IMR-90 (cell line): Measurements from ENCODE around the gene PCDH1. TPM values are rescaled to one million over a fixed set of nuclear protein-coding genes. Genes with fewer than 3 reads are reported as not detected.

Source experiments
- ATAC-seq: fragments of 200-7000 bp; cut with Tn5 transposase; 2 replicates; pipeline ENCODE4 v1.9.1; 2020; ENCODE audit warnings: low read depth, mild to moderate bottlenecking, moderate library complexity
- BruUV-seq: library from RNA; stranded (reverse); fragments of 400-500 nt; replicated peaks from 2 replicates; lab custom pipeline; 2021; lab: Mats Ljungman, UMichigan
- CTCF ChIA-PET: fragments of 300-600 bp; formaldehyde crosslinking; extraction: SDS; loops from one replicate; lab custom pipeline; 2021; ENCODE audit warnings: antibody characterized with exemption; lab: Yijun Ruan, JAX
- POLR2A ChIA-PET: fragments of 300-600 bp; sonication (Branson Sonifier 250); formaldehyde crosslinking; loops from one replicate; lab custom pipeline; 2022; ENCODE audit warnings: antibody characterized with exemption; ENCODE audit not compliant: unreplicated experiment; lab: Charles Lee
- DNase-seq: peaks from one replicate; pipeline ENCODE4 v3.0.0; 2013
- H2AFZ ChIP-seq: replicated peaks from 2 replicates; pipeline ENCODE3; 2013; ENCODE audit warnings: low read length, mild to moderate bottlenecking; ENCODE audit not compliant: poor library complexity
- H2AK5ac ChIP-seq: 2 replicates; pipeline ENCODE4 v1.6.1; 2013; ENCODE audit warnings: low read depth, low read length, inconsistent platforms
- H2AK9ac ChIP-seq: replicated peaks from 2 replicates; pipeline ENCODE3; 2013; ENCODE audit warnings: mild to moderate bottlenecking, low read depth, low read length, moderate library complexity; ENCODE audit not compliant: poor library complexity
- H2BK120ac ChIP-seq: 2 replicates; pipeline ENCODE4 v1.6.1; 2013; ENCODE audit warnings: low read depth, low read length, inconsistent platforms
- H2BK15ac ChIP-seq: 3 replicates; pipeline ENCODE4 v1.6.1; 2013; ENCODE audit warnings: low read depth, low read length, inconsistent platforms
- H2BK20ac ChIP-seq: 2 replicates; pipeline ENCODE4 v1.6.1; 2013; ENCODE audit warnings: low read depth, mild to moderate bottlenecking, inconsistent platforms, low read length, moderate library complexity
- H2BK5ac ChIP-seq: 2 replicates; pipeline ENCODE4 v1.6.1; 2013; ENCODE audit warnings: mild to moderate bottlenecking, low read depth, low read length, inconsistent platforms; ENCODE audit not compliant: poor library complexity, severe bottlenecking
- H3K14ac ChIP-seq: replicated peaks from 2 replicates; pipeline ENCODE4 v1.6.1; 2013; ENCODE audit warnings: low read depth, low read length, inconsistent platforms
- H3K18ac ChIP-seq: 2 replicates; pipeline ENCODE4 v1.6.1; 2013; ENCODE audit warnings: low read depth, low read length, control low read depth
- H3K23ac ChIP-seq: 2 replicates; pipeline ENCODE4 v1.6.1; 2013; ENCODE audit warnings: low read depth, low read length, inconsistent platforms
- H3K27ac ChIP-seq: 2 replicates; pipeline ENCODE4 v1.5.1; 2013; ENCODE audit warnings: mild to moderate bottlenecking, control low read depth, low read length; ENCODE audit not compliant: insufficient read depth
- H3K27me3 ChIP-seq: 2 replicates; pipeline ENCODE4 v1.6.1; 2013; ENCODE audit warnings: low read length; ENCODE audit not compliant: control insufficient read depth, insufficient read depth
- H3K36me3 ChIP-seq: 2 replicates; pipeline ENCODE4 v1.6.1; 2013; ENCODE audit warnings: low read length, mixed read lengths; ENCODE audit not compliant: control insufficient read depth, insufficient read depth
- H3K4ac ChIP-seq: 2 replicates; pipeline ENCODE4 v1.6.1; 2013; ENCODE audit warnings: low read depth, low read length, inconsistent platforms
- H3K4me1 ChIP-seq: 2 replicates; pipeline ENCODE4 v1.6.1; 2013; ENCODE audit warnings: low read length, mixed read lengths; ENCODE audit not compliant: control insufficient read depth, insufficient read depth
- H3K4me2 ChIP-seq: 2 replicates; pipeline ENCODE4 v1.6.1; 2013; ENCODE audit warnings: low read depth, mild to moderate bottlenecking, control low read depth, low read length, moderate library complexity
- H3K4me3 ChIP-seq: 2 replicates; pipeline ENCODE4 v1.5.1; 2013; ENCODE audit warnings: low read depth, mild to moderate bottlenecking, control low read depth, low read length, moderate library complexity; ENCODE audit not compliant: insufficient read depth
- H3K56ac ChIP-seq: 2 replicates; pipeline ENCODE4 v1.6.1; 2013; ENCODE audit warnings: low read length, inconsistent platforms; ENCODE audit not compliant: insufficient read depth; ENCODE audit errors: extremely low read depth
- H3K79me1 ChIP-seq, 2 experiments: 2 replicates each; pipeline ENCODE4 v1.6.1; 2013; ENCODE audit warnings: low read length in 2 of 2, inconsistent platforms in 1 of 2, low read depth in 1 of 2
- H3K9ac ChIP-seq: 2 replicates; pipeline ENCODE4 v1.6.1; 2013; ENCODE audit warnings: low read depth, low read length, control low read depth
- H3K9me1 ChIP-seq: 2 replicates; pipeline ENCODE4 v1.6.1; 2013; ENCODE audit warnings: low read length, inconsistent platforms; ENCODE audit not compliant: insufficient read depth
- H3K9me3 ChIP-seq: 2 replicates; pipeline ENCODE4 v1.6.1; 2013; ENCODE audit warnings: low read length; ENCODE audit not compliant: control insufficient read depth, insufficient read depth
- H4K20me1 ChIP-seq: 2 replicates; pipeline ENCODE4 v1.6.1; 2013; ENCODE audit warnings: low read length, inconsistent platforms; ENCODE audit not compliant: insufficient read depth
- H4K5ac ChIP-seq: 2 replicates; pipeline ENCODE4 v1.6.1; 2013; ENCODE audit warnings: mild to moderate bottlenecking, low read depth, low read length, control low read depth
- H4K8ac ChIP-seq, 2 experiments: 2 replicates each; pipeline ENCODE4 v1.6.1; 2013; ENCODE audit warnings: low read depth in 2 of 2, low read length in 2 of 2, control low read depth in 1 of 2, inconsistent platforms in 1 of 2
- H4K91ac ChIP-seq: 2 replicates; pipeline ENCODE4 v1.6.1; 2013; ENCODE audit warnings: low read depth, low read length, inconsistent platforms; ENCODE audit not compliant: insufficient read depth
- BHLHE40 ChIP-seq: fragments of 150-350 bp; IDR thresholded peaks from 2 replicates; pipeline ENCODE4 v1.6.1; 2016; ENCODE audit warnings: mild to moderate bottlenecking, low read depth, low read length
- CEBPB ChIP-seq: IDR thresholded peaks from 2 replicates; pipeline ENCODE4 v1.6.1; 2012; ENCODE audit warnings: low read depth, low read length, improper control_type of control experiment
- CHD1 ChIP-seq: IDR thresholded peaks from 2 replicates; pipeline ENCODE4 v1.6.1; 2012; ENCODE audit warnings: low read depth, low read length, improper control_type of control experiment
- FOS ChIP-seq: fragments of 150-350 bp; IDR thresholded peaks from 2 replicates; pipeline ENCODE4 v1.6.1; 2016; ENCODE audit warnings: low read depth, low read length
- MAFK ChIP-seq: IDR thresholded peaks from 2 replicates; pipeline ENCODE4 v1.6.1; 2012; ENCODE audit warnings: low read depth, low read length, improper control_type of control experiment
- MAZ ChIP-seq: IDR thresholded peaks from 2 replicates; pipeline ENCODE4 v1.6.1; 2012; ENCODE audit warnings: low read depth, mild to moderate bottlenecking, low read length, improper control_type of control experiment, moderate library complexity, borderline replicate concordance
- MXI1 ChIP-seq: IDR thresholded peaks from 2 replicates; pipeline ENCODE4 v1.6.1; 2012; ENCODE audit warnings: low read depth, mild to moderate bottlenecking, low read length, moderate library complexity, borderline replicate concordance
- NFE2L2 ChIP-seq: fragments of 150-350 bp; IDR thresholded peaks from 2 replicates; pipeline ENCODE4 v1.6.1; 2016; ENCODE audit warnings: low read depth, mild to moderate bottlenecking, low read length
- POLR2A ChIP-seq: IDR thresholded peaks from 2 replicates; pipeline ENCODE4 v1.6.1; 2012; ENCODE audit warnings: mild to moderate bottlenecking, low read depth, low read length
- RAD21 ChIP-seq: IDR thresholded peaks from 2 replicates; pipeline ENCODE4 v1.6.1; 2012; ENCODE audit warnings: low read length, improper control_type of control experiment
- RCOR1 ChIP-seq: IDR thresholded peaks from 2 replicates; pipeline ENCODE4 v1.6.1; 2012; ENCODE audit warnings: mild to moderate bottlenecking, low read length, improper control_type of control experiment; ENCODE audit not compliant: insufficient replicate concordance
- RFX5 ChIP-seq: IDR thresholded peaks from 2 replicates; pipeline ENCODE4 v1.8.0; 2012; ENCODE audit warnings: low read depth, mild to moderate bottlenecking, low read length, moderate library complexity
- SMC3 ChIP-seq: fragments of 150-350 bp; IDR thresholded peaks from 2 replicates; pipeline ENCODE4 v1.6.1; 2016; ENCODE audit warnings: low read depth, mild to moderate bottlenecking, antibody characterized with exemption, low read length, moderate library complexity
- WGBS, 2 experiments: methylation state at CpG; one replicate each; pipeline versions ENCODE4 v1.1.5 to v1.1.7; 2013; ENCODE audit warnings: missing lambda C conversion rate in 2 of 2; ENCODE audit not compliant: insufficient read length in 1 of 2; ENCODE audit errors: extremely low coverage in 2 of 2; 5-methylcytosine and 5-hydroxymethylcytosine counted together
- dilution Hi-C: fragments of 300-500 bp; cut with HindIII; formaldehyde crosslinking; loops from one replicate; pipeline ENCODE4 v1.14.3; 2018; ENCODE audit warnings: low sequenced_read_pairs; ENCODE audit not compliant: unreplicated experiment
- in situ Hi-C: fragments of 300-500 bp; cut with MboI; formaldehyde crosslinking; loops from 3 replicates; pipeline ENCODE4 v1.14.3; 2019; ENCODE audit warnings: low sequenced_read_pairs, inconsistent platforms, mixed read lengths
- intact Hi-C: fragments of 100-400 bp; cut with micrococcal nuclease; formaldehyde crosslinking; loops from 2 replicates; pipeline ENCODE4 v1.10.0; 2022
- polyA plus RNA-seq, 3 experiments: library from polyadenylated mRNA; depleted of rRNA; stranded (reverse); fragments of >200 nt; gene quantifications; 2 replicates each; pipeline ENCODE4 v1.2.3, GENCODE V29; 2012; ENCODE audit warnings: low replicate concordance in 1 of 3
- total RNA-seq: library from RNA; depleted of rRNA; stranded (reverse); fragments of >200 nt; gene quantifications from 2 replicates; pipeline ENCODE4 v1.2.3, GENCODE V29; 2012
- TF ChIP-seq, protein P1 (sequence below): fragments of 150-350 bp; IDR thresholded peaks from 2 replicates; pipeline ENCODE4 v1.6.1; 2016; ENCODE audit warnings: low read depth, mild to moderate bottlenecking, low read length, moderate library complexity, borderline replicate concordance
- TF ChIP-seq, protein P2 (sequence below): conservative IDR thresholded peaks from 2 replicates; pipeline ENCODE4 v1.5.1; 2012; ENCODE audit warnings: mild to moderate bottlenecking, low read depth, low read length, improper control_type of control experiment
- TF ChIP-seq, protein P3 (sequence below): fragments of 150-350 bp; IDR thresholded peaks from 2 replicates; pipeline ENCODE4 v1.6.1; 2017; ENCODE audit warnings: mild to moderate bottlenecking, antibody characterized with exemption, low read length, low read depth

Gene PCDH1
- total and polyA plus RNA-seq, 2 of the 4 experiments (the other 2 are of a cell fraction) = 0.74 to 0.90 TPM

DNA sequence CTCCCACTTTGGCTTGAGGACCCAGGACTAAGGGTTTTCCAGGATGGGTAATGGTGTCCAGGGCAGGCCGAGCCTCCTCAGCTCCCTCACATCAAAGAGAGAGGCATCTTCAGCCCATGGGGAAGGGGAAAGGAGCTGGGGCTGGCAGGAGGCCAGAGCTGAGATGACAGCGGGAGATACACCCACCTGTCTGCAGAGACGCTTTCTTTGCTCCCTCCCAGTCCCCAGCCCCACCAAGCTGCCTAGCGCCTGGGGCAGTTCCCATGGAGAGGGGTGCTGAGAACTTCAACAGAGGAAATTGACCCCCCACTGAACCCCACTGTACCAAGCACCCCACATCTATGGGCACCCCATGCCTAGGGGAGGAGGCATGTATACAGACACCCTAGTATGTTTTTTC is 10.6 kb downstream of the PCDH1 start:
- Histone ChIP-seq H4K20me1 (no peaks in the 10 kb centered on the region), H3K27me3 (peaks cover 49% of the 10 kb centered on the region), H3K36me3 (no peaks in the 10 kb centered on the region), H3K27ac (no peak overlapping the region), H3K9me3 (no peaks in the 10 kb centered on the region), H3K23ac (no peak overlapping the region), H2BK15ac (no peak overlapping the region), H3K4me2 (no peak overlapping the region), H4K5ac (no peak overlapping the region), H3K14ac (no peak overlapping the region), H2AK9ac (no peak overlapping the region), H3K79me1 (no peaks in the 10 kb centered on the region), H3K9ac (no peak overlapping the region), H3K18ac (no peak overlapping the region), H3K56ac (no peak overlapping the region), H3K4me3 (no peak overlapping the region), H2AK5ac (no peak overlapping the region), H3K9me1 (peaks cover 7% of the 10 kb centered on the region; the same call in 1 of the 2 replicates), H3K4me1 (no peaks in the 10 kb centered on the region), H2BK5ac (no peak overlapping the region), H2BK120ac (no peak overlapping the region), H4K8ac (no peak overlapping the region), H2AFZ (no peak overlapping the region), H3K4ac (no peak overlapping the region), H2BK20ac (no peak overlapping the region), H4K91ac (no peak overlapping the region)
- in situ Hi-C loops = no loop called here
- intact Hi-C loops = no loop called here
- ATAC-seq (no peak), DNase-seq (no peak)
- no CpG with 5 or more reads among the region's 4 CpGs for WGBS, 2 experiments
- CTCF ChIA-PET = no interaction called here
- no TSS peak for BruUV-seq
- POLR2A ChIA-PET = no interaction called here
- TF ChIP-seq BHLHE40 = no peak
- no peak for TF ChIP-seq RCOR1
- TF ChIP-seq, protein P1, sequence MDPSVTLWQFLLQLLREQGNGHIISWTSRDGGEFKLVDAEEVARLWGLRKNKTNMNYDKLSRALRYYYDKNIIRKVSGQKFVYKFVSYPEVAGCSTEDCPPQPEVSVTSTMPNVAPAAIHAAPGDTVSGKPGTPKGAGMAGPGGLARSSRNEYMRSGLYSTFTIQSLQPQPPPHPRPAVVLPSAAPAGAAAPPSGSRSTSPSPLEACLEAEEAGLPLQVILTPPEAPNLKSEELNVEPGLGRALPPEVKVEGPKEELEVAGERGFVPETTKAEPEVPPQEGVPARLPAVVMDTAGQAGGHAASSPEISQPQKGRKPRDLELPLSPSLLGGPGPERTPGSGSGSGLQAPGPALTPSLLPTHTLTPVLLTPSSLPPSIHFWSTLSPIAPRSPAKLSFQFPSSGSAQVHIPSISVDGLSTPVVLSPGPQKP = no peak
- no peak for TF ChIP-seq MXI1
- TF ChIP-seq, protein P2, sequence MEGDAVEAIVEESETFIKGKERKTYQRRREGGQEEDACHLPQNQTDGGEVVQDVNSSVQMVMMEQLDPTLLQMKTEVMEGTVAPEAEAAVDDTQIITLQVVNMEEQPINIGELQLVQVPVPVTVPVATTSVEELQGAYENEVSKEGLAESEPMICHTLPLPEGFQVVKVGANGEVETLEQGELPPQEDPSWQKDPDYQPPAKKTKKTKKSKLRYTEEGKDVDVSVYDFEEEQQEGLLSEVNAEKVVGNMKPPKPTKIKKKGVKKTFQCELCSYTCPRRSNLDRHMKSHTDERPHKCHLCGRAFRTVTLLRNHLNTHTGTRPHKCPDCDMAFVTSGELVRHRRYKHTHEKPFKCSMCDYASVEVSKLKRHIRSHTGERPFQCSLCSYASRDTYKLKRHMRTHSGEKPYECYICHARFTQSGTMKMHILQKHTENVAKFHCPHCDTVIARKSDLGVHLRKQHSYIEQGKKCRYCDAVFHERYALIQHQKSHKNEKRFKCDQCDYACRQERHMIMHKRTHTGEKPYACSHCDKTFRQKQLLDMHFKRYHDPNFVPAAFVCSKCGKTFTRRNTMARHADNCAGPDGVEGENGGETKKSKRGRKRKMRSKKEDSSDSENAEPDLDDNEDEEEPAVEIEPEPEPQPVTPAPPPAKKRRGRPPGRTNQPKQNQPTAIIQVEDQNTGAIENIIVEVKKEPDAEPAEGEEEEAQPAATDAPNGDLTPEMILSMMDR = no peak
- TF ChIP-seq RFX5 = no peak
- no peak for TF ChIP-seq RAD21
- TF ChIP-seq, protein P3, sequence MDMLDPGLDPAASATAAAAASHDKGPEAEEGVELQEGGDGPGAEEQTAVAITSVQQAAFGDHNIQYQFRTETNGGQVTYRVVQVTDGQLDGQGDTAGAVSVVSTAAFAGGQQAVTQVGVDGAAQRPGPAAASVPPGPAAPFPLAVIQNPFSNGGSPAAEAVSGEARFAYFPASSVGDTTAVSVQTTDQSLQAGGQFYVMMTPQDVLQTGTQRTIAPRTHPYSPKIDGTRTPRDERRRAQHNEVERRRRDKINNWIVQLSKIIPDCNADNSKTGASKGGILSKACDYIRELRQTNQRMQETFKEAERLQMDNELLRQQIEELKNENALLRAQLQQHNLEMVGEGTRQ = no peak
- TF ChIP-seq POLR2A = no peak
- TF ChIP-seq MAFK = no peak
- no peak for TF ChIP-seq FOS
- no peak for TF ChIP-seq MAZ
- TF ChIP-seq CEBPB = no peak
- no peak for TF ChIP-seq SMC3
- no peak for TF ChIP-seq NFE2L2
- no peak for TF ChIP-seq CHD1
- dilution Hi-C loops = no loop called here
